Stomach (tissue), 9 donors: Measurements from ENCODE around the gene TINCR. TPM values are rescaled to one million over a fixed set of nuclear protein-coding genes. Genes with fewer than 3 reads are reported as not detected.

ENCODE experiments used
- DNase-seq, 2 donors: peaks; one replicate each; pipeline versions ENCODE4 v3.0.0 to v3.0.0-alpha.2; 2013 to 2019
- H3K27ac ChIP-seq, 5 donors: fragments of 200-600 bp in 4 of 5; sonication (generic) in 4 of 5; one replicate each; pipeline ENCODE4 v1.5.1; 2013 to 2019; ENCODE audit warnings: mild to moderate bottlenecking in 1 of 5, moderate library complexity in 1 of 5
- H3K27me3 ChIP-seq, 3 donors: fragments of 200-600 bp; sonication (generic); one replicate each; pipeline ENCODE4 v1.5.1; 2017 to 2019; ENCODE audit warnings: mixed run types in 1 of 3
- H3K36me3 ChIP-seq, 4 donors: fragments of 200-600 bp; sonication (generic); 1 replicate in 3 of 4; 2 replicates in 1 of 4; pipeline ENCODE4 v1.5.1; 2016 to 2019
- H3K4me1 ChIP-seq, 4 donors: fragments of 200-600 bp; sonication (generic); one replicate each; pipeline ENCODE4 v1.5.1; 2016 to 2019
- H3K4me3 ChIP-seq, 4 donors: fragments of 200-600 bp; sonication (generic) in 3 of 4; one replicate each; pipeline ENCODE4 v1.5.1; 2016 to 2019; ENCODE audit warnings: mild to moderate bottlenecking in 1 of 4
- H3K9me3 ChIP-seq, 4 donors: fragments of 200-600 bp; sonication (generic); one replicate each; pipeline ENCODE4 v1.5.1; 2016 to 2019
- EP300 ChIP-seq: sonication (generic); formaldehyde crosslinking; IDR thresholded peaks from one replicate; pipeline ENCODE4 v1.6.1; 2017; ENCODE audit warnings: antibody characterized with exemption
- POLR2A ChIP-seq, 4 donors: fragments of 450-650 bp; IDR thresholded peaks; one replicate each; pipeline ENCODE4 v1.6.1; 2016; ENCODE audit warnings: antibody characterized with exemption in 4 of 4, control low read depth in 2 of 4, mild to moderate bottlenecking in 1 of 4, moderate library complexity in 1 of 4
- POLR2AphosphoS5 ChIP-seq, 3 donors: sonication (generic); formaldehyde crosslinking; IDR thresholded peaks; one replicate each; pipeline ENCODE4 v1.6.1; 2016; ENCODE audit warnings: antibody characterized with exemption in 3 of 3
- WGBS, 5 donors: extraction: QIAGEN DNeasy Blood & Tissue Kit in 3 of 5; methylation state at CpG; one replicate each; pipeline versions ENCODE4 v1.1.5 to v1.1.7; 2013 to 2018; 5-methylcytosine and 5-hydroxymethylcytosine counted together
- intact Hi-C: fragments of 100-400 bp; cut with DNase I; formaldehyde crosslinking; loops from one replicate; pipeline ENCODE4 v1.15.1; 2023; ENCODE audit warnings: low total_unique reads
- polyA plus RNA-seq, 3 donors: library from polyadenylated mRNA; stranded (reverse); fragments of 200-250 nt; gene quantifications; one replicate each; pipeline ENCODE4 v1.2.3, GENCODE V29; 2013
- total RNA-seq, 5 donors: library from RNA; depleted of rRNA; stranded (reverse); fragments of >200 nt; gene quantifications; one replicate each; pipeline versions ENCODE4 v1.1.0 to v1.2.3, GENCODE V29; 2014 to 2016
- TF ChIP-seq, protein P1 (sequence below), 7 experiments: fragments of 450-650 bp in 4 of 7; fragments of 200-600 bp in 3 of 7; sonication (generic) in 3 of 7; IDR thresholded peaks; one replicate each; pipeline ENCODE4 v1.5.1; 2016 to 2019; ENCODE audit warnings: antibody characterized with exemption in 7 of 7, control low read depth in 2 of 7, mild to moderate bottlenecking in 1 of 7
- donor health status: healthy with polysubstance abuse.
- donor health status: Bipolar disorder and iron deficiency.
- donor health status: healthy.

Gene TINCR
- total and polyA plus RNA-seq, 8 donors, result 0.15 to 14.2 (median 0.19) TPM; not detected in 4

DNA sequence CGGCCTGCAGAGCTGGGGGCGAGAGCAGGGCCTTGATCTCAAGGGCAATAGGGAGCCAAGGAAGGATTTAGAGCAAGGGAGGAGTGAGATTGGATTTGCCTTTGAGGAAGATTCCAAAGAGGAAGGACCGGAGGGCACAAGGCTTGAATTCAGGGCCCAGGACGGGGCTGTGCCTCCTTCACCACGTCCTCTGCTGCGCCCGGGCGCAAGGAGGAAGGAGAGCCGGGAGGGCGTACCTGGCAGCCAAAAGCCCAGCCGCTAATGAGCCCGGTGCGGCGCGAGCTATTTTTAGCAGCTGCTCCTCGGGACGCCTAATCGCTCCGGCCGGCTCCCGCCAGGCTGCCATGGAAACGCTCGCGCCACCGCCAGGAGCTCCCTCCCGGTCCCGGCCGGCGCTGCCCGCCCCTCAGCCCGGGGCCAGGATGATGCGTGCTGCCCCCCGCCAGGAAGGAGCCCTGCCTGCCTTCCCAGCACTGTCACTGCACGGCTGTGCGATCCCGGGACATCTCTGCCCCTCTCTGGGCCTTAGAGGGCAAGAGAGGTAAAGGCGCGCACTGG lies 31.3 kb downstream of the TINCR start:
- intact Hi-C loops, result no loop called here

DNA sequence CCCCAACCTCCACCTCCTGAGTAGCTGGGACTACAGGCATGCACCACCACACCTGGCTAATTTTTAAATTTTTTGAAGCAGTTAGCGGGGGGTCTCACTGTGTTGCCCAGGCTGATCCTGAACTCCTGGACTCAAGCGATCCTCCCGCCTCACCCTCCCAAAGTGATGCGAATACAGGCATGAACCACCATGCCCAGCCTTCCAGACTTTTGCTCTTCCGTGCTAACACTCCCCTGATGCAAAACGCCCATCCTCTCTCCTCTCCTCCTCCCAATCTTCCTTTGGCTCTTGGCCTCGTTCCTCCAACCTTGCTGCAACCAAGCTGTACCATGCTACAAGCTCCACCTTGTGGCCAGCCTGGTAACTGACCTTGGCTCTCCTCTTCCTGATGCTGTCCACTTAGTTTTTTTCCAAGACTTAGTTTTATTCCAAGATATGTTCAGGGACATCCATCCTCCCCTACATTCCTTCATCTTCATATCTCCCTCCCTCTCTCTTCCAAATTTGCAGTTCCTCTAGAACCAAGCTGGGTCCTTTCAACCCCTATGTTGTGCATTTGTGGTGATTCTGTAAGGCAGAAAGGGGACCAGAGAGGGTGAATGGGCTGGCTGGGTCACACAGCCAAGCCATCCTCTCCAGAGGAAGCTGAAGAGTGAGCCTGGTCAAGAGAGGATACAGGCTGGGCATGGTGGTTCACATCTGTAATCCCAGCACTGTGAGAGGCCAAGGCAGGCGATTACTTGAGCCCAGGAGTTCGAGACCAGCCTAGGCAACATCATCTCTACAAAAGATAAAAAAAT lies 32.8 kb downstream of the TINCR start:
- Histone ChIP-seq H3K27ac (no peak overlapping the region), H3K36me3 (no peaks in the 10 kb centered on the region), H3K27me3 (peaks cover 0 to 40% (median 8%) of the 10 kb centered on the region in 3 donors), H3K9me3 (peaks cover 8 to 23% (median 22%) of the 10 kb centered on the region in 4 donors), H3K4me3 (no peak overlapping the region), H3K4me1 (peaks cover 7 to 21% (median 9%) of the 10 kb centered on the region in 4 donors)
- no peak for DNase-seq
- TF ChIP-seq, protein P1, sequence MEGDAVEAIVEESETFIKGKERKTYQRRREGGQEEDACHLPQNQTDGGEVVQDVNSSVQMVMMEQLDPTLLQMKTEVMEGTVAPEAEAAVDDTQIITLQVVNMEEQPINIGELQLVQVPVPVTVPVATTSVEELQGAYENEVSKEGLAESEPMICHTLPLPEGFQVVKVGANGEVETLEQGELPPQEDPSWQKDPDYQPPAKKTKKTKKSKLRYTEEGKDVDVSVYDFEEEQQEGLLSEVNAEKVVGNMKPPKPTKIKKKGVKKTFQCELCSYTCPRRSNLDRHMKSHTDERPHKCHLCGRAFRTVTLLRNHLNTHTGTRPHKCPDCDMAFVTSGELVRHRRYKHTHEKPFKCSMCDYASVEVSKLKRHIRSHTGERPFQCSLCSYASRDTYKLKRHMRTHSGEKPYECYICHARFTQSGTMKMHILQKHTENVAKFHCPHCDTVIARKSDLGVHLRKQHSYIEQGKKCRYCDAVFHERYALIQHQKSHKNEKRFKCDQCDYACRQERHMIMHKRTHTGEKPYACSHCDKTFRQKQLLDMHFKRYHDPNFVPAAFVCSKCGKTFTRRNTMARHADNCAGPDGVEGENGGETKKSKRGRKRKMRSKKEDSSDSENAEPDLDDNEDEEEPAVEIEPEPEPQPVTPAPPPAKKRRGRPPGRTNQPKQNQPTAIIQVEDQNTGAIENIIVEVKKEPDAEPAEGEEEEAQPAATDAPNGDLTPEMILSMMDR (IDR thresholded peaks at IDR 0.05), result no peak
- TF ChIP-seq POLR2A (IDR thresholded peaks at IDR 0.05), result no peak
- no peak for TF ChIP-seq POLR2AphosphoS5 (IDR thresholded peaks at IDR 0.05)
- TF ChIP-seq EP300, result no peak
- intact Hi-C loops, result no loop called here
- WGBS, 5 donors, result 77 to 90% (median 84%) methylated on average over 9 of the region's 9 CpGs

More for the DNA sequence above, 31.3 kb downstream of the TINCR start:
- TF ChIP-seq POLR2AphosphoS5 (IDR thresholded peaks at IDR 0.05) (no peak), POLR2A (IDR thresholded peaks at IDR 0.05) (no peak)
- no peaks in the 10 kb centered on the region for H3K36me3 ChIP-seq
- peaks cover 7 to 21% (median 9%) of the 10 kb centered on the region in 4 donors for H3K4me1 ChIP-seq
- H3K27ac ChIP-seq, result peak overlapping the region in 2 of 5 donors; percentile 58 to 62
- H3K4me3 ChIP-seq, result peak overlapping the region in 2 of 4 donors; percentile 13 to 16
- H3K27me3 ChIP-seq, result peaks cover 0 to 47% (median 8%) of the 10 kb centered on the region in 3 donors
- peaks cover 8 to 23% (median 22%) of the 10 kb centered on the region in 4 donors for H3K9me3 ChIP-seq
- 3 to 8% (median 5%) methylated on average over 31 to 38 of the region's 38 CpGs for WGBS, 5 donors
- DNase-seq, result peak; percentile 84 to 95

DNA sequence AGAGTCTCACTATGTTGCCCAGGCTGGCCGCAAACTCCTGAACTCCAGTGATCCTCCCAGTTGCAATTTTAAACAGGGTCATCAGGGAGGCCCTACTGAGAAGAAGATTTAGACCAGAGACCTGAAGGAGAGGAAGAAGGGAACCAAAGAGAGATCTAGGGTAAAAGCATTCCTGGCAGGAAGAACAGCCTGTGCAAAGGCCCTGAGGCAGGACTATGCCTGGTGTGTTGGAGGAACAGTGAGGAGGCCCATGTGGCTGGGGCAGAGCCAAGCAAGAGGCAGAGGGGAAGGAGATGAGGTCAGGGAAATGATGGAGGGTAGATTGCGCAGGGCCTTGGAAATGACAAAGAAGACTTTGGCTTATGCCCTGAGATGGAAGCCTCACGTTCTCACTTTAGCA lies 34.5 kb downstream of the TINCR start:
- DNase-seq, result no peak
- Histone ChIP-seq H3K4me3 (no peak overlapping the region), H3K27me3 (peaks cover 0 to 40% (median 8%) of the 10 kb centered on the region in 3 donors), H3K27ac (no peak overlapping the region), H3K36me3 (no peaks in the 10 kb centered on the region), H3K4me1 (peaks cover 7 to 12% (median 9%) of the 10 kb centered on the region in 4 donors), H3K9me3 (peaks cover 8 to 23% (median 22%) of the 10 kb centered on the region in 4 donors)
- intact Hi-C loops, result no loop called here
- TF ChIP-seq, protein P1 (IDR thresholded peaks at IDR 0.05), result no peak
- no peak for TF ChIP-seq POLR2A (IDR thresholded peaks at IDR 0.05)
- TF ChIP-seq EP300, result no peak
- no peak for TF ChIP-seq POLR2AphosphoS5 (IDR thresholded peaks at IDR 0.05)
- WGBS, 5 donors, result 90 to 99% (median 96%) methylated on average over 3 of the region's 3 CpGs

DNA sequence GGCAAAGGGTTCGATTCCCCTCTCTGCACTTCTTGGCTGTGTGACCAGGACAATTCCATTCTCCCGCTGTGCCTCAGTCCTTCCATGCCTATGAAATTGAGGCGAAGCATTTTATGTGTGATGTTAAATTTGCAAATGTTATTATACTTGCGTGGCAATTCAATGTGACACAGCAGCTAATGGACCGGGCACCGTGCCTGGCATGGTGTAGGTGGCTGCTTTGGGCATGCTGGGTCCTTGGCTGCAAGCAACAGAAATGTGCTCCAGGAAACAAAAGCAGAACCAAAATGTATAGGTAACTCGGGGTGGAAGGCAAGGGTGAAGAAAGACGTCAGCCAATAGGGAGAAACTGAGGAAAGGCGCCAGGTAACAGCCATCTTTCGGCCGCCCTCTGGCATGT lies 37.1 kb downstream of the TINCR start:
- Histone ChIP-seq H3K9me3 (peaks cover 8 to 23% (median 22%) of the 10 kb centered on the region in 4 donors), H3K4me3 (no peak overlapping the region), H3K4me1 (no peaks in the 10 kb centered on the region), H3K27ac (no peak overlapping the region), H3K27me3 (peaks cover 0 to 43% (median 0%) of the 10 kb centered on the region in 3 donors), H3K36me3 (no peaks in the 10 kb centered on the region)
- intact Hi-C loops, result no loop called here
- TF ChIP-seq POLR2A (IDR thresholded peaks at IDR 0.05), result no peak
- TF ChIP-seq, protein P1 (IDR thresholded peaks at IDR 0.05), result no peak
- no peak for TF ChIP-seq EP300
- no peak for TF ChIP-seq POLR2AphosphoS5 (IDR thresholded peaks at IDR 0.05)
- WGBS, 5 donors, result 81 to 87% (median 82%) methylated on average over 11 of the region's 11 CpGs
- DNase-seq, result no peak
